Measurements from ENCODE around the gene NHEJ1. TPM values are rescaled to one million over a fixed set of nuclear protein-coding genes. Genes with fewer than 3 reads are reported as not detected.
"Not testable (repeated sequence)": the region's sequence is repeated elsewhere in the genome, so short reads cannot be mapped to it uniquely, and the experiment has no call there.

NHEJ1 gene
- 24.7 and 25.9 TPM in 2 replicates for total RNA-seq (2014; rRNA removed; shearing (Covaris generic))

- peak; percentile 97 for DNase-seq (ENCODE audit: low spot score)
Measured at GRCh38 chr2:219160186-219161017, at the start of gene NHEJ1. TSS of gene NHEJ1 (minus strand) at chr2:219160815. CDS start at chr2:219158362, 2,453 bp downstream.

DNA sequence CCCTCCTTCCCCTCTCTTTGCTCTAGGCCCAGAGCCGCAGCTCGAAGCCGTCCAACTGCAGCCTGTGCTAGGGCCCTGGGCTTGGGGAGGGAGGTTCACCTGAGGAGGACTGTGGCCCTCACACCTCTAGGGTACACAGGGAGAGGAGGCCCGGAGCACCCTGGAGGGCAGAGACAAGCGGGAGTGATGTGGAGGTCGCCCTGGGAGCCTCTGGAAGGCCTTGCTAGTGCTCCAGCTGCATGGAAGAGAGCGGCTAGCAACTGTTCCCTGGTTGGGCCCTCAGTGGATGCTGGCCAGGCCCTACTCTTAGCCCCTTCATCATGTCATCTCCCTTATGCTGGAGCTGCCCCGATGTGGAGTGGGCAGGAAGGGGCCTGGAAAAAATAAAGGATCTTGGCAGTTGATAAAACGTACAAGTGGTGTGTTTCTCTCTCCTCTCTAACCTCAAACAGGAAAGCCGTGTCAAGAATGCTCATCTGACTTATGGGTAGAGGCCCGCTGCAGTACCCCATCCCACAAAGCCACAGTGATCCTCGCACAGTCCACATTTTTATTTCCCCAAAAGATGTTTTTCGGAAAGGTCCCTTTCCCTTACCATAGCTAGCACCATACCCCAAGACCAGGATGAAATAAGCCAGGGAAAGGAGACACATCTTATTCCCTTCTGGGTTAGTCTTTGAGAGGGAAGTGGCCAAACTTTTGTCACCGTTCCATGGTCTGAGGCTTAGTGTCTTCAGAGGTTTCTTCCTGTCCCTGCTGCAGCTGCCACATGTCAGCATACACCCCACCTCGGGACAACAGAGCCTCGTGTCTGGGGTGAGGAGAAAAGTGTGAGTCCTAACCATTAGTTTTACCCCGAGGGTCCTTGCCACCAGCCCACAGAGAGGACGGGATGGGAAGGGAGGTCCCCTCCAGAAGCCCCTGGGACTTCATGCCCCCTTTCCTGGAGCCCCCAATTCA lies 48.9 kb upstream of the NHEJ1 start:
- DNase-seq (ENCODE audit: low spot score) = no peak

DNA sequence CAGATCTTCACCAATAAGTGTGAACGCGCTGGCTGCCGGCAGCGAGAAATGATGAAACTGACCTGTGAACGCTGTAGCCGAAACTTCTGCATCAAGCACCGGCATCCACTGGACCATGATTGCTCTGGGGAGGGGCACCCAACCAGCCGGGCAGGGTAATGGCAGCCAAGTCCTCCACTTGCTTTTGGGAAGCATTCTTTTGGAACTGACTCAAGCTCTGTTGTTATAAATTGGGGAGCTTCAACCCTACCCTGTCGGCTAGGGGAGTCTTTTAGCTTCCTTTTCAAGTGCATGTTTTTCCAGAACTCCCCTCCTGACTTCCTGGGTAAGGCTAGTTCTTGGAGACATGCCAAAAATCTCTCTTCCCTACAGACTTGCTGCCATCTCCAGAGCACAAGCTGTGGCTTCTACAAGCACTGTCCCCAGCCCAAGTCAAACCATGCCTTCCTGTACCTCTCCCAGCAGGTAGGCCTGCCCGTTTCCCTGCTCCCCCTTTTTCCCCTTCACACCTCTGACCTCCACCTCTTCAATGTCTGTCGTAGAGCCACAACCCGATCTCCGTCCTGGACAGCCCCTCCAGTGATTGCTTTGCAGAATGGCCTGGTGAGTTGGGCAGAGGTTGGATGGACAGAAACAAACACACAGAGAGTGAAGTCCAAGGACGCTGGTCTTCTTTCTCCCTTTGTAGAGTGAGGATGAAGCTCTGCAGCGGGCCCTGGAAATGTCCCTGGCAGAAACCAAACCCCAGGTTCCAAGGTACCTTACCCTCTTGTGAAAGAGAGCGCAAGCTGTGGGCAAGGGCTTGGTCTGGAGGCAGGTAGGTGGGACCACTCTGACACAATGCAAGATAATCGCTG lies 47.5 kb upstream of the NHEJ1 start:
- peak; percentile 46 for DNase-seq (ENCODE audit: low spot score)

GRCh38 chr2:219207134-219207883 lies 46.7 kb upstream of the NHEJ1 start:
- DNase-seq (ENCODE audit: low spot score) = no peak

- DNase-seq (ENCODE audit: low spot score) = peak; percentile 92
Measured at GRCh38 chr2:219206328-219207133, 45.9 kb upstream of the NHEJ1 start, which contains the start of gene ZFAND2B. TSS of gene ZFAND2B (plus strand) at chr2:219206782. CDS start at chr2:219206988, 206 bp downstream.

GRCh38 chr2:219205981-219206327 lies 45.3 kb upstream of the NHEJ1 start:
- no peak for DNase-seq (ENCODE audit: low spot score)

DNA sequence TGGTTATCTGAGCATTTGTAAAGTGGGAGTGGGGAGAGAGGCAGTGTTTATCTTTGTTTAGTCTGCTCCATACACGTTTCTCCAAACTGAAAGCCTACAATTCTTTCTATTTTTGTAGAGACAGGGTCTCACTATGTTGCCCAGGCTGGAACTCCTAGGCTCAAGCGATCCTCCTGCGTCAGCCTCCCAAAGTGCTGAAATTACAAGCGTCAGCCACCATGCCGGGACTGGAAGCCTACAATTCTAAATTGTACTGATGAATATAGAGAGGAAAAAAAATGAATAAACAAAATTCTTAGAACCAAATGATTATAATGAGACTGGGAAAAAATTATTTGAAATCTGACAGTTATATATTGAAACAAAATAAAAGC lies 44.5 kb upstream of the NHEJ1 start:
- no peak for DNase-seq (ENCODE audit: low spot score)

DNA sequence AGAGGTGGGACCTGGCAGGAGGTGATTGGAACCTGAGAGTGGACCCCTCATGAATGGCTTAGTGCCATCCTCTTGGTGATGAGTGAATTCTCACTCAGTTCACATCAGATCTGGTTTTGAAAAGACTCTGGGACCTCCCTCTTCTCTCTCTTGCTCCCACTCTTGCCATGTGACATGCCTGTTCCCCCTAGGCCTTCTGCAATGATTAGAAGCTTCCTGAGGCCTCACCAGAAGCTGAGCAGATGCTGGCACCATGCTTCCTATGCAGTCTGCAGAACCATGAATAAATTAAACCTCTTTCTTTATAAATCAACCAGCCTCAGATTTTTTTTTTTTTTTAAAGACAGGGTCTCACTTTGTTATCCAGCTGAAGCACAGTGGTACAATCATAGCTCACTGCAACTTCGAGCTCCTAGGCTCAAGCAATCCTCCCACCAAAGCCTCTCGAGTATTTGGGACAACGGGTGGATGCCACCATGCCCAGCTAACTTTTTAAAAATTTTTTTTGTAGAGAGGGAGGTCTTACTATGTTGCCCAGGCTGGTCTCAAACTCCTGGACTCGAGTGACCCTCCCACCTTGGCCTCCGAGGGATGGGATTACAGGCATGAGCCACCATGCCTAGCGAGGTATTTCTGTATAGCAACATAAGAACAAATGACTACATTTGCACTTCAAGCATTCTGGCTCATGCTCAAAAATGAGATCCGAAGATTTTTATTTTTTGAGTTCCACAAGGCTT lies 44.0 kb upstream of the NHEJ1 start:
- DNase-seq (ENCODE audit: low spot score) = no peak

DNA sequence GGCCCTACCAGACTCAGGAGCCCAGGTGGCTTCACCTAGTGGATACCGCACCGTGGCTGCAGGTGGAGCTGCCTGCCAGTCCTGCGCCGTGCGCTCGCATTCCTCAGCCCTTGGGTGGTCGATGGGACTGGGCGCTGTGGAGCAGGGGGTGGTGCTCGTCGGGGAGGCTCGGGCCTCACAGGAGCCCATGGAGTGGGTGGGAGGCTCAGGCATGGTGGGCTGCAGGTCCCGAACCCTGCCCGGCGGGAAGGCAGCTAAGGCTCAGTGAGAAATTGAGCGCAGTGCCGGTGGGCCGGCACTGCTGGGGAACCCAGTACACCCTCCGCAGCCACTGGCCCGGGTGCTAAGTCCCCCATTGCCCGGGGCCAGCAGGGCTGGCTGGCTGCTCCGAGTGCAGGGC lies 40.7 kb upstream of the NHEJ1 start:
- DNase-seq (ENCODE audit: low spot score) = not testable (repeated sequence)

- DNase-seq (ENCODE audit: low spot score) = not testable (repeated sequence)
Measured at GRCh38 chr2:219200502-219201326, 40.1 kb upstream of the NHEJ1 start.

DNA sequence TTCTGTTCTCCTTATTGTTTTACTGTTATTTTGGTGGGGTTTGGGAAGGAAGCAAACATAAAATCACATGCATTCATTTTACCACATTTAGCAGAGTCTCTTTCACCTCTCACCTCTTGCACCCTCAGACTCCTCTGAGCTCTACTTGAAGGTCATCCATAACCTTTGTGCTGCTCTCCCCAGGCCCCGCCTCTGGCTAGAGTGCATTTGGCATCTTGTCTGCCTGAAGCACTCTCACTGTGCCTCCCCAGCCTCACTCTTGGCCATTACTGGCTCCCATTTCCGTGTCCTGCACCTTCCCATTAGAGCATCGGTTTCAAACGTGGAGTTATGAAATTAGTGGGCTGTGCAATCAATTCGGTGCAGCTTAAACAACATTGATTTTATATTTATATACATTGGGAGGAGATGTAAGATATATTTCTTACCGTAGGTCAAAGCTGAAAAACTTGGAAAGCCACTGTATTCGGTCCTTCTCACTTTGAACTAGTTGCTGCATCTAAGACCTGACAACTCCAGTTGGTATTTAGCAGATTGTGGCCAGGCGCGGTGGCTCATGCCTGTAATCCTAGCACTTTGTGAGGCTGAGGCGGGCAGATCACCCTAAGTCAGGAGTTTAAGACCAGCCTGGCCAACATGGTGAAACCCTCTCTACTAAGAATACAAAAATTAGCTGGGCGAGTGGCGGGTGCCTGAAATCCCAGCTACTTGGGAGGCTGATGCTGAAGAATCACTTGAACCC lies 39.0 kb upstream of the NHEJ1 start:
- DNase-seq (ENCODE audit: low spot score) = no peak

GRCh38 chr2:219198974-219199373 lies 38.4 kb upstream of the NHEJ1 start:
- no peak for DNase-seq (ENCODE audit: low spot score)

GRCh38 chr2:219197388-219197787 lies 36.8 kb upstream of the NHEJ1 start:
- no peak for DNase-seq (ENCODE audit: low spot score)

- no peak for DNase-seq (ENCODE audit: low spot score)
Measured at GRCh38 chr2:219186754-219187456, 26.3 kb upstream of the NHEJ1 start.

DNA sequence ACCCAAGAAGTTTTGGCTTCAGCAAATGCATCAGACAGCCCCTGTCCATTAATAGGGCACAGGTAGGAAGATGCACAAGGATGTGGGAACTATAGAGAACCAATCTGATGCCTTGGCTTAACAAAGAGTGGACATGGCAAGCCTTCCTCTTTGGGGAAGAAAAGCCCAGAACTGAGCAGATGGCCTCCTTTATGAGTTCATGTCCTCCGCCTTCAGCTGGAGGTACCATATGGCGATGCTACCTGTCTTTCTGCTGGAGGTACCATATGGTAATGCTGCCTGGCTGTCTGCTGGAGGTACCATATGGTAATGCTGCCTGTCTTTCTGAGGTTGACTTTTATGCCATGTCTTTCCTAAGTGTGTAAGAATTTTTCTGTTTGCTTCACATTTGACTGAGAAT lies 23.5 kb upstream of the NHEJ1 start:
- no peak for DNase-seq (ENCODE audit: low spot score)

GRCh38 chr2:219183151-219183772 lies 22.6 kb upstream of the NHEJ1 start:
- no peak for DNase-seq (ENCODE audit: low spot score)
